HCT116 (cell line): ENCODE data around the gene FER. TPM values are rescaled to one million over a fixed set of nuclear protein-coding genes. Genes with fewer than 3 reads are reported as not detected.

ENCODE experiments used
- ATAC-seq: fragments of 200-7000 bp; cut with Tn5 transposase; 2 replicates; pipeline ENCODE4 v1.9.1; 2020; ENCODE audit warnings: mild to moderate bottlenecking, moderate library complexity
- BruUV-seq: library from RNA; stranded (reverse); fragments of 400-500 nt; replicated peaks from 2 replicates; lab custom pipeline; 2021; lab: Mats Ljungman, UMichigan
- CTCF ChIA-PET: fragments of 300-600 bp; sonication (Branson Sonifier 250); formaldehyde crosslinking; loops from one replicate; lab custom pipeline; 2021; ENCODE audit warnings: antibody characterized with exemption; lab: Charles Lee
- POLR2A ChIA-PET: fragments of 300-600, 350-600 bp; sonication (Branson Sonifier 250); formaldehyde crosslinking; loops from one replicate; lab custom pipeline; 2021; ENCODE audit warnings: antibody characterized with exemption; lab: Charles Lee
- RAD21 ChIA-PET, 2 experiments: fragments of 300-600 bp; sonication (Branson Sonifier 250); formaldehyde crosslinking; loops; one replicate each; lab custom pipeline; 2023; ENCODE audit warnings: low total read pairs in 2 of 2; ENCODE audit not compliant: uncharacterized antibody in 2 of 2, unreplicated experiment in 2 of 2, low non-redundant PET in 1 of 2; lab: Charles Lee
- DNase-seq: peaks from one replicate; pipeline ENCODE4 v3.0.0-alpha.2; 2010; ENCODE audit warnings: low read depth, low spot score
- H2AFZ ChIP-seq: fragments of 200-600 bp; shearing (Covaris generic), sonication (generic); 2 replicates; pipeline ENCODE4 v1.6.1; 2017; ENCODE audit warnings: low read depth, mixed run types, mixed read lengths, antibody characterized with exemption, low read length; ENCODE audit not compliant: poor library complexity, severe bottlenecking
- H3K27ac ChIP-seq: 2 replicates; pipeline ENCODE4 v1.5.1; 2012; ENCODE audit warnings: low read depth, low read length
- H3K27me3 ChIP-seq: fragments of 200-600 bp; sonication (generic); 2 replicates; pipeline ENCODE4 v1.6.1; 2016; ENCODE audit warnings: mixed run types, low read length, mixed read lengths; ENCODE audit not compliant: insufficient read depth
- H3K36me3 ChIP-seq, 2 experiments: fragments of 200-500 bp in 1 of 2; fragments of 200-600 bp in 1 of 2; sonication (Bioruptor generic) in 1 of 2; sonication (generic) in 1 of 2; 2 replicates each; pipeline versions ENCODE4 v1.5.1 to v1.6.1; 2014 to 2016; ENCODE audit warnings: low read length in 2 of 2, inconsistent platforms in 1 of 2, mixed read lengths in 1 of 2, mixed run types in 1 of 2; ENCODE audit not compliant: insufficient read depth in 2 of 2, control insufficient read depth in 1 of 2
- H3K4me1 ChIP-seq, 2 experiments: fragments of 200-600 bp in 1 of 2; sonication (generic) in 1 of 2; 2 replicates each; pipeline versions ENCODE4 v1.5.1 to v1.6.1; 2012 to 2017; ENCODE audit warnings: low read length in 2 of 2, inconsistent platforms in 1 of 2, mild to moderate bottlenecking in 1 of 2, mixed read lengths in 1 of 2, mixed run types in 1 of 2, moderate library complexity in 1 of 2; ENCODE audit not compliant: insufficient read depth in 2 of 2, control insufficient read depth in 1 of 2
- H3K4me2 ChIP-seq: fragments of 200-600 bp; sonication (generic); 2 replicates; pipeline ENCODE4 v1.6.1; 2017; ENCODE audit warnings: mixed run types, low read length, mixed read lengths
- H3K4me3 ChIP-seq, 2 experiments: fragments of 200-600 bp in 1 of 2; sonication (generic) in 1 of 2; replicated peaks in 1 of 2; 2 replicates each; pipeline ENCODE4 v1.5.1; 2011 to 2016; ENCODE audit warnings: low read length in 2 of 2, control low read depth in 1 of 2, low read depth in 1 of 2, mild to moderate bottlenecking in 1 of 2, mixed read lengths in 1 of 2, mixed run types in 1 of 2
- H3K79me2 ChIP-seq: fragments of 200-600 bp; sonication (generic); 2 replicates; pipeline ENCODE4 v1.6.1; 2017; ENCODE audit warnings: mild to moderate bottlenecking, mixed run types, low read length, moderate library complexity, mixed read lengths; ENCODE audit not compliant: insufficient read depth
- H3K9ac ChIP-seq: fragments of 200-600 bp; sonication (generic); 2 replicates; pipeline ENCODE4 v1.6.1; 2016; ENCODE audit warnings: low read length, mixed read lengths
- H3K9me2 ChIP-seq: fragments of 200-600 bp; sonication (generic), shearing (Covaris generic); 2 replicates; pipeline ENCODE4 v1.6.1; 2017; ENCODE audit warnings: mixed run types, mild to moderate bottlenecking, moderate library complexity; ENCODE audit not compliant: insufficient read depth
- H3K9me3 ChIP-seq, 2 experiments: fragments of 200-500 bp in 1 of 2; fragments of 200-600 bp in 1 of 2; sonication (Bioruptor generic) in 1 of 2; sonication (generic) in 1 of 2; 2 replicates each; pipeline ENCODE4 v1.6.1; 2014 to 2017; ENCODE audit warnings: low read length in 2 of 2, mixed read lengths in 2 of 2, inconsistent platforms in 1 of 2, low read depth in 1 of 2, mild to moderate bottlenecking in 1 of 2, mixed run types in 1 of 2, moderate library complexity in 1 of 2; ENCODE audit not compliant: control insufficient read depth in 1 of 2, insufficient read depth in 1 of 2
- H4K20me1 ChIP-seq: fragments of 200-600 bp; sonication (generic), shearing (Covaris generic); 2 replicates; pipeline ENCODE4 v1.6.1; 2017; ENCODE audit warnings: mixed run types, mild to moderate bottlenecking, moderate library complexity; ENCODE audit not compliant: insufficient read depth
- ATF3 ChIP-seq: IDR thresholded peaks from 2 replicates; pipeline ENCODE4 v1.6.1; 2012
- CBX3 ChIP-seq: IDR thresholded peaks from 2 replicates; pipeline ENCODE4 v1.6.1; 2012; ENCODE audit warnings: low read depth
- CEBPB ChIP-seq: IDR thresholded peaks from 2 replicates; pipeline ENCODE4 v1.6.1; 2012; ENCODE audit warnings: low read depth
- CTCF ChIP-seq, 3 experiments: fragments of 200-600 bp in 1 of 3; sonication (generic) in 1 of 3; IDR thresholded peaks in 2 of 3; conservative IDR thresholded peaks in 1 of 3; 2 replicates each; pipeline ENCODE4 v1.5.1; 2012 to 2017; ENCODE audit warnings: low read depth in 2 of 3, low read length in 2 of 3, antibody characterized with exemption in 1 of 3, borderline replicate concordance in 1 of 3, control low read depth in 1 of 3, mild to moderate bottlenecking in 1 of 3, mixed read lengths in 1 of 3, mixed run types in 1 of 3, moderate library complexity in 1 of 3; ENCODE audit not compliant: insufficient read depth in 1 of 3
- EGR1 ChIP-seq: IDR thresholded peaks from 2 replicates; pipeline ENCODE4 v1.6.1; 2012; ENCODE audit warnings: low read depth
- ELF1 ChIP-seq: IDR thresholded peaks from 2 replicates; pipeline ENCODE4 v1.6.1; 2012; ENCODE audit warnings: low read depth, borderline replicate concordance
- EZH2phosphoT487 ChIP-seq: fragments of 200-600 bp; IDR thresholded peaks from 2 replicates; pipeline ENCODE4 v1.6.1; 2018; ENCODE audit warnings: antibody characterized with exemption, borderline replicate concordance
- FOSL1 ChIP-seq: IDR thresholded peaks from 2 replicates; pipeline ENCODE4 v1.6.1; 2012; ENCODE audit warnings: low read depth
- JUND ChIP-seq: IDR thresholded peaks from 2 replicates; pipeline ENCODE4 v1.6.1; 2012
- MAX ChIP-seq: IDR thresholded peaks from 2 replicates; pipeline ENCODE4 v1.6.1; 2012
- POLR2A ChIP-seq: IDR thresholded peaks from 2 replicates; pipeline ENCODE4 v1.7.0; 2011; ENCODE audit warnings: borderline replicate concordance; ENCODE audit not compliant: insufficient read depth, insufficient read length; ENCODE audit errors: extremely low read depth
- POLR2AphosphoS5 ChIP-seq: IDR thresholded peaks from 2 replicates; pipeline ENCODE4 v1.6.1; 2011; ENCODE audit warnings: mild to moderate bottlenecking, low read depth, low read length, moderate library complexity
- SP1 ChIP-seq: IDR thresholded peaks from 2 replicates; pipeline ENCODE4 v1.6.1; 2012; ENCODE audit warnings: low read depth
- SRF ChIP-seq: IDR thresholded peaks from 2 replicates; pipeline ENCODE4 v1.6.1; 2012; ENCODE audit warnings: low read depth
- TCF7L2 ChIP-seq: IDR thresholded peaks from 2 replicates; pipeline ENCODE4 v1.7.0; 2011; ENCODE audit warnings: borderline replicate concordance, inconsistent platforms; ENCODE audit not compliant: insufficient read depth, insufficient read length; ENCODE audit errors: extremely low read depth
- ZFX ChIP-seq: fragments of 450-650 bp; IDR thresholded peaks from 2 replicates; pipeline ENCODE4 v1.6.1; 2017
- ZNF274 ChIP-seq: fragments of 200-500 bp; sonication (Bioruptor generic); IDR thresholded peaks from 2 replicates; pipeline ENCODE4 v1.6.1; 2014; ENCODE audit warnings: mild to moderate bottlenecking, low read depth, low read length, inconsistent platforms
- intact Hi-C: fragments of 100-400 bp; cut with micrococcal nuclease; formaldehyde crosslinking; loops from 2 replicates; pipeline ENCODE4 v1.10.0; 2022
- total RNA-seq: library from RNA; stranded (reverse); gene quantifications from one replicate; pipeline ENCODE4 v1.2.1, GENCODE V29; 2021; ENCODE audit not compliant: unreplicated experiment

Gene FER
- total RNA-seq, 1 experiment from 2014 or later = 32.0 TPM

- TF ChIP-seq MAX = no peak
- TF ChIP-seq ATF3 = no peak
- TF ChIP-seq CEBPB = no peak
- no peak for TF ChIP-seq TCF7L2
- no peak for TF ChIP-seq ZFX
- no peak for TF ChIP-seq ELF1
- no peak for TF ChIP-seq CTCF (IDR thresholded peaks at IDR 0.05 in 2 of 3, conservative IDR thresholded peaks at IDR 0.05 in 1 of 3; ENCODE audit: borderline replicate concordance in 1 of 3, insufficient read depth in 1 of 3, low read depth in 2 of 3, low read length in 2 of 3)
- TF ChIP-seq, all 23 proteins: peak for 0
Measured at GRCh38 chr5:109242518-109242917, 494.8 kb downstream of the FER start (continued).

- BruUV-seq = no TSS peak
Measured at GRCh38 chr5:109246395-109246794, 498.7 kb downstream of the FER start.

More at GRCh38 chr5:109246395-109246794, 498.7 kb downstream of the FER start:
- no peak overlapping the region for H3K4me3 ChIP-seq
- no peaks in the 10 kb centered on the region for H3K4me1 ChIP-seq
- peaks cover 0 to 5% of the 10 kb centered on the region in 2 experiments; a peak in 1 of 4 replicates for H3K9me3 ChIP-seq
- ChIA-PET POLR2A (no interaction called here), CTCF (no interaction called here), RAD21 (no interaction called here)
- H3K27ac ChIP-seq = no peak overlapping the region
- no peak for ATAC-seq
- no peak overlapping the region for H3K4me2 ChIP-seq
- H3K27me3 ChIP-seq = no peaks in the 10 kb centered on the region
- H3K36me3 ChIP-seq = no peaks in the 10 kb centered on the region
- no peak overlapping the region for H2AFZ ChIP-seq
- intact Hi-C loops = no loop called here
- DNase-seq = no peak
- H3K9ac ChIP-seq = no peak overlapping the region
- H3K9me2 ChIP-seq = no peaks in the 10 kb centered on the region
- TF ChIP-seq EZH2phosphoT487 = no peak
- TF ChIP-seq ELF1 = no peak
- TF ChIP-seq FOSL1 = no peak
- no peak for TF ChIP-seq CTCF (IDR thresholded peaks at IDR 0.05 in 2 of 3, conservative IDR thresholded peaks at IDR 0.05 in 1 of 3; ENCODE audit: borderline replicate concordance in 1 of 3, insufficient read depth in 1 of 3, low read depth in 2 of 3, low read length in 2 of 3)
- TF ChIP-seq JUND = no peak
- no peak for TF ChIP-seq ZFX
- TF ChIP-seq ZNF274 = no peak
- no peak for TF ChIP-seq ATF3
- TF ChIP-seq SP1 = no peak
- no peak for TF ChIP-seq EGR1
- no peak for TF ChIP-seq CBX3
- no peak for TF ChIP-seq SRF
- TF ChIP-seq POLR2A = no peak
- no peak for TF ChIP-seq POLR2AphosphoS5
- no peaks in the 10 kb centered on the region for H3K79me2 ChIP-seq
- no peaks in the 10 kb centered on the region for H4K20me1 ChIP-seq
